CD4-positive, alpha-beta T cell treated with Interleukin-10 for 1 hour (primary cell): ENCODE measurements around the gene DCLK1.

Source experiments
- DNase-seq: peaks from one replicate; pipeline ENCODE4 v3.0.0-alpha.2; 2020

DCLK1 gene

GRCh38 chr13:36131222-36131930, at the start of gene DCLK1:
DCLK1 (minus strand) TSS chr13:36131382.
- no peak for DNase-seq

- DNase-seq, result no peak
Measured at GRCh38 chr13:36175621-36176020, 44.4 kb upstream of the DCLK1 start.

GRCh38 chr13:36174923-36175322, 43.7 kb upstream of the DCLK1 start:
- no peak for DNase-seq

- DNase-seq, result no peak
Measured at GRCh38 chr13:36173571-36174322, 42.6 kb upstream of the DCLK1 start.

- no peak for DNase-seq
Measured at GRCh38 chr13:36166046-36166445, 34.9 kb upstream of the DCLK1 start.

GRCh38 chr13:36163809-36164308, 32.7 kb upstream of the DCLK1 start:
- no peak for DNase-seq

- DNase-seq, result no peak
Measured at GRCh38 chr13:36163286-36163685, 32.1 kb upstream of the DCLK1 start.

GRCh38 chr13:36160297-36160696, 29.1 kb upstream of the DCLK1 start:
- DNase-seq, result no peak

- DNase-seq, result no peak
Measured at GRCh38 chr13:36158611-36159010, 27.4 kb upstream of the DCLK1 start.

GRCh38 chr13:36157480-36157879, 26.3 kb upstream of the DCLK1 start:
- no peak for DNase-seq

GRCh38 chr13:36154567-36155291, 23.5 kb upstream of the DCLK1 start:
- DNase-seq, result no peak

- no peak for DNase-seq
Measured at GRCh38 chr13:36151591-36151990, 20.4 kb upstream of the DCLK1 start.

- no peak for DNase-seq
Measured at GRCh38 chr13:36148446-36148845, 17.3 kb upstream of the DCLK1 start.

- no peak for DNase-seq
Measured at GRCh38 chr13:36147330-36147729, 16.1 kb upstream of the DCLK1 start.

- no peak for DNase-seq
Measured at GRCh38 chr13:36146511-36147269, 15.5 kb upstream of the DCLK1 start.

GRCh38 chr13:36143738-36144137, 12.6 kb upstream of the DCLK1 start:
- DNase-seq, result no peak

GRCh38 chr13:36142735-36143134, 11.6 kb upstream of the DCLK1 start:
- DNase-seq, result no peak

GRCh38 chr13:36135876-36136275, 4.7 kb upstream of the DCLK1 start:
- DNase-seq, result no peak

- DNase-seq, result no peak
Measured at GRCh38 chr13:36134632-36135031, 3.5 kb upstream of the DCLK1 start.

GRCh38 chr13:36133950-36134626, 2.9 kb upstream of the DCLK1 start:
- DNase-seq, result no peak

- DNase-seq, result no peak
Measured at GRCh38 chr13:36132376-36132775, 1.2 kb upstream of the DCLK1 start.

GRCh38 chr13:36131931-36132297, 732 bp upstream of the DCLK1 start:
- DNase-seq, result no peak
